ENCODE measurements around the gene CBL.
"Not testable (repeated sequence)": the region's sequence is repeated elsewhere in the genome, so short reads cannot be mapped to it uniquely, and the experiment has no call there.

CBL gene

GRCh38 chr11:119205574-119206510 is at the start of gene CBL:
TSS of gene CBL (plus strand) at chr11:119206339. CDS start at chr11:119206418, 79 bp downstream.
- DNase-seq, result peak; percentile 95

DNA sequence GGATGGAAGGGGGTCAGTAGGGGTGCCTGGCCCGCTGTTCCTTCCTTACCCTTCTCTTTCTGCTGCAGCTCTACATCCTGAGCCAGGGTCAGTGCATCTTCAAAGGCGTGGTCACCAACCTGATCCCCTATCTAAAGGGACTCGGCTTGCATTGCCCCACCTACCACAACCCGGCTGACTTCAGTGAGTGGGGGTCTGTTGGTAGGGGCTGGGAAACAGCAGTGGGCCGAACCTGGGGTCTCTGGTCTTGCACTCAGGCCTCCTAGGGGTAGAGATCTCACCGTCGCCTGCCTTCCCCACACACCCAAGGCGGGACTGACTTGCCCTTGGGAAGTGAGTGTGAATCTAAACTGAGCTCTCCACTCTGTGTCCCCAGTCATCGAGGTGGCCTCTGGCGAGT is 49.6 kb upstream of the CBL start:
- no peak for DNase-seq

DNA sequence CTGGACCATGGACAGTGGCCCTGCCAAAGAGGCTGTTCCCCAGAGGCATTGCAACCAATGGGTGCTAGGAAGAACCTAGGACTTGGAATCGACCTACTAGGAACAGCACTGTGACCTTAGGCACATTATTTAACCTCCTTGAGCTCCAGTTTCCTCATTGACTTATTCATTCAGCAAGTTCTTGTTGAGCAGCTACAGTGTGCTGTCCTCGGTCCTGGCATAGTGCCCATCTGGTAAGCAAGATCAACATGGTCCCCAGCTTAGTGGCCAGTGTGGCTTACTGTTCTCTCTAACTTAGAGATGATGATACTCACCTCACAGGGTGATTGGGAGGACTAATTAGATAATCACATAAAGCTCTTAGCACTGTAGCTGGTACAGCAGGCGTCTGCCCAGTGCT is 49.1 kb upstream of the CBL start:
- no peak for DNase-seq

GRCh38 chr11:119158467-119158866 is 47.7 kb upstream of the CBL start:
- no peak for DNase-seq

- no peak for DNase-seq
These were observed 46.0 kb upstream of the CBL start for GRCh38 chr11:119160151-119160550.

DNA sequence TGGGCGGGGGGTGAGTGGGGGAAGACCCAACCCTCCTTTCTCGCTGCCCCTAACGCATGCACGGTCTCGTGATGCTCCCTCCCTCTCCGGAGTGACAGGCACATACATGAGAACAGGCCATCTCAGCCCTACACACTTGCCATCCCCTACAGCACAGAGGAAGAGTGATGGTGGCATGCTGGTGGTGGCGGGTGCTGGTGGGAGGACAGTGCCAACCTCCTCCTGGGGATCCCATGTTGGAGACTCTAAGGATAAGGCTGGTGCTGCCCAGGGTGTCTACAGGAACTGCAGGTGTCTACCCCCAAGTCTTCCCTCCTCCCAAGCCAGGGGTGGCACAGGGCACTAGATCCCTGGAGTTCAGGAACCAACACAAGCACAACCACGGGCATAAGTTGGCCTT is 44.3 kb upstream of the CBL start:
- DNase-seq, result no peak

- no peak for DNase-seq
These were observed 39.6 kb upstream of the CBL start for GRCh38 chr11:119166368-119167076.

GRCh38 chr11:119167077-119167458 is 39.1 kb upstream of the CBL start:
- not testable (repeated sequence) for DNase-seq

- DNase-seq, result no peak
These were observed 38.2 kb upstream of the CBL start for GRCh38 chr11:119167933-119168332.

- DNase-seq, result peak; percentile 83
These were observed 37.5 kb upstream of the CBL start, which contains the start of gene NLRX1 for GRCh38 chr11:119168471-119169281. TSS of gene NLRX1 (plus strand) at chr11:119168725. CDS start at chr11:119171404, 2,679 bp downstream.

GRCh38 chr11:119169282-119169719 is 36.8 kb upstream of the CBL start:
- DNase-seq, result peak; percentile 49

DNA sequence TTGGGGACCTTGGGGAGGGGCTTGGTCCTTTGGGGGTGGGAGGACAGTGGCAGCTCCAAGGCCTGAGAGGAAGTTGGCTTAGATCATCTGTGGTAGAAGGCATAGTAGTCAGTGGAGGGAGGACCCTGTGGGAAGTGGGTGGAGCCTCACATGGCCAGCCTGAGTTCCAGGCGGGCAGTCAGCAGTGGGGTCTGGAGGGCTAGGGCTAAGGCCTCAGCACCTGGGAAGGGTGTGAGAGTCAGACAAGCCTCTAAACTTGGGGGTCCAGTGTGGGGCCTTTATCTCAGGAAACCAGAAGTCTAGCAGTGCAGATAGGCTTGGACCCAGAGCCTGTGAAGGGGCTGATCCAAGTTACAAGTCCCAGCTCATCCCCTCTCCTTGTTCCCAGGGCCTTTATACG is 33.6 kb upstream of the CBL start:
- no peak for DNase-seq

GRCh38 chr11:119173453-119173852 is 32.7 kb upstream of the CBL start:
- DNase-seq, result no peak

GRCh38 chr11:119175493-119176077 is 30.6 kb upstream of the CBL start:
- DNase-seq, result no peak

DNA sequence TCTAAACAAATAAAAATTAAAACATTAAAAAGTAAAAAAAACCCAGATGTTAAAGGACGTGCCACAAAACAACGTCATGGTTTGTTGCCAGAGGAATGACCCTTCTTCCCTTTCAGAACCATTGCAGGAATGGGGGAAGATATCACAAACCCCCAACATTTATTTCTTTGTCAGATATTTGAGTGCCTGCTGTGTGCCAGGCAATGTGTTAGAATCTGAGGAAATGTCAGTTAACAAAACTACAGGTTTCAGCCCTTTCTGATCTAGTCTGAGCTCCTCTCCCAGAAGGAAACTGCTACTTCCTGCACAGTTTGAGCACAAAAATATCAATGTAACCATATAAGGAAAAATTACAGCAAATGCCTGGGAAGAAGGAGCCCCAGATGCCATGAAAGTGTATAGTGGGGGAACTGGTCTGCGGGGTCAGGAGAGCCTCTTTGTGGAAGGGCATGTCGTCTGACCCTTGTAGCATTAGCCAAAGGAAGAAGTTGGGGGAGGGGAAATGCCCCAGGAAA is 27.9 kb upstream of the CBL start:
- DNase-seq, result no peak

GRCh38 chr11:119179342-119179741 is 26.8 kb upstream of the CBL start:
- DNase-seq, result no peak

GRCh38 chr11:119179983-119180382 is 26.2 kb upstream of the CBL start:
- no peak for DNase-seq

DNA sequence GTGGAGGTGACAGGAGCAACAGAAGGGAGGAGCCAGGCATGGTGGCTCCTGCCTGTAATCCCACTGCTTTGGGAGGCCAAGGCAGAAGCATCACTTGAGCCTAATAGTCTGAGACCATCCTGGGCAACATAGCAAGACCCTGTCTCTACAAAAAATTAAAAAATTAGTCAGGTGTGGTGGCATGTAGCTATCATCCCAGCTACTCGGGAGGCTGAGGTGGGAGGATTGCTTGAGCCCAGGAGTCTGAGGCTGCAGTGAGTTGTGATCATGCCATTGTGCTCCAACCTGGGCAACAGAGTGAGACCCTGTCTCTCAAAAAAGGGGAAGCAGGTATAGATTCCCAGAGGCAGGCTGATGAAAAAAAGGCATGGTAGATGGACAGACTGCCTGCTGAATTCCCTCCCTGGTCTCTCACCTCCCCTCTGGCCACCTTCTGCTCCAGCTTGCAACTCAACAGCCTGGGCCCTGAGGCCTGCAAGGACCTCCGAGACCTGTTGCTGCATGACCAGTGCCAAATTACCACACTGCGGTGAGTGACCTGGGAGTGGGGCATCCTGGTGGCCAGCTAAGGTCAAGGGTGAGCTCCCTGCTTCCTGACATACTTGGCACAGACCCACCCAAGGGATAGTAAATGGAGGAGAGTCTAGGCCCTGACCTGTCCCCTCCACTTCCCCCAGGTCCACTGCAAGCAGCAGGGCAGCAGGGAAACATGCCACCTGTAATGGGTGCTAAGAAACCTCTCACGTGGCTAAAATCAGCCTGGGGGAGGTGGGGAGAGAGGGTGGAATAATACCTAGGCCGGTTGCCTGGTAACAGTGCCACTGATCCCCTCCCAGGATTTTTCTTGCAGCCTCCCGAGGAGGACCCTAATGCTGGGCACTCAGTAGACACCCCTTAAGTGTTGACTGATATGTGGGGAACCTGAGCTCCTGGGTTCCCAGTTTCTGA is 25.1 kb upstream of the CBL start:
- DNase-seq, result no peak

- no peak for DNase-seq
These were observed 24.3 kb upstream of the CBL start for GRCh38 chr11:119181677-119182412.

GRCh38 chr11:119184399-119184798 is 21.7 kb upstream of the CBL start:
- DNase-seq, result not testable (repeated sequence)

Data from activated naive CD4-positive, alpha-beta T cell treated with anti-CD3 and anti-CD28 coated beads, Interleukin-2, amount 50 U/mL, for 16 hours (primary cell).